ENCODE results near the gene LRP1B.

Gene LRP1B

GRCh38 chr2:140203347-140203746 is 1927.5 kb downstream of the LRP1B start:
- TF ChIP-seq JUND (IDR thresholded peaks at IDR 0.05; ENCODE audit: low read depth) = no peak
- in situ Hi-C loops (cut with HindIII; ENCODE audit: low pct_unique_long_range_greater_than_20kb, low sequenced_read_pairs) = no loop called here
- DNase-seq (ENCODE audit: low read depth in 1 of 2, low spot score in 1 of 2) = no peak

- in situ Hi-C loops (cut with HindIII; ENCODE audit: low pct_unique_long_range_greater_than_20kb, low sequenced_read_pairs) = no loop called here
- DNase-seq (ENCODE audit: low read depth in 1 of 2, low spot score in 1 of 2) = no peak
- TF ChIP-seq JUND (IDR thresholded peaks at IDR 0.05; ENCODE audit: low read depth) = no peak
Measured at GRCh38 chr2:140201572-140201971, 1929.2 kb downstream of the LRP1B start.

GRCh38 chr2:140200764-140201163 is 1930.1 kb downstream of the LRP1B start:
- TF ChIP-seq JUND (IDR thresholded peaks at IDR 0.05; ENCODE audit: low read depth) = no peak
- in situ Hi-C loops (cut with HindIII; ENCODE audit: low pct_unique_long_range_greater_than_20kb, low sequenced_read_pairs) = no loop called here
- DNase-seq (ENCODE audit: low read depth in 1 of 2, low spot score in 1 of 2) = no peak

- DNase-seq (ENCODE audit: low read depth in 1 of 2, low spot score in 1 of 2) = no peak
- TF ChIP-seq JUND (IDR thresholded peaks at IDR 0.05; ENCODE audit: low read depth) = no peak
- in situ Hi-C loops (cut with HindIII; ENCODE audit: low pct_unique_long_range_greater_than_20kb, low sequenced_read_pairs) = no loop called here
Measured at GRCh38 chr2:140200307-140200706, 1930.5 kb downstream of the LRP1B start.

- in situ Hi-C loops (cut with HindIII; ENCODE audit: low pct_unique_long_range_greater_than_20kb, low sequenced_read_pairs) = no loop called here
- DNase-seq (ENCODE audit: low read depth in 1 of 2, low spot score in 1 of 2) = no peak
- TF ChIP-seq JUND (IDR thresholded peaks at IDR 0.05; ENCODE audit: low read depth) = no peak
Measured at GRCh38 chr2:140199312-140199711, 1931.5 kb downstream of the LRP1B start.

GRCh38 chr2:140187086-140187485 is 1943.7 kb downstream of the LRP1B start:
- DNase-seq (ENCODE audit: low read depth in 1 of 2, low spot score in 1 of 2) = no peak
- TF ChIP-seq JUND (IDR thresholded peaks at IDR 0.05; ENCODE audit: low read depth) = no peak
- in situ Hi-C loops (cut with HindIII; ENCODE audit: low pct_unique_long_range_greater_than_20kb, low sequenced_read_pairs) = no loop called here

GRCh38 chr2:140186313-140186712 is 1944.5 kb downstream of the LRP1B start:
- in situ Hi-C loops (cut with HindIII; ENCODE audit: low pct_unique_long_range_greater_than_20kb, low sequenced_read_pairs) = no loop called here
- no peak for TF ChIP-seq JUND (IDR thresholded peaks at IDR 0.05; ENCODE audit: low read depth)
- DNase-seq (ENCODE audit: low read depth in 1 of 2, low spot score in 1 of 2) = no peak

- TF ChIP-seq JUND (IDR thresholded peaks at IDR 0.05; ENCODE audit: low read depth) = no peak
- no peak for DNase-seq (ENCODE audit: low read depth in 1 of 2, low spot score in 1 of 2)
- in situ Hi-C loops (cut with HindIII; ENCODE audit: low pct_unique_long_range_greater_than_20kb, low sequenced_read_pairs) = no loop called here
Measured at GRCh38 chr2:140185076-140185475, 1945.7 kb downstream of the LRP1B start.

GRCh38 chr2:140183056-140183765 is 1947.6 kb downstream of the LRP1B start:
- no peak for TF ChIP-seq JUND (IDR thresholded peaks at IDR 0.05; ENCODE audit: low read depth)
- no peak for DNase-seq (ENCODE audit: low read depth in 1 of 2, low spot score in 1 of 2)
- in situ Hi-C loops (cut with HindIII; ENCODE audit: low pct_unique_long_range_greater_than_20kb, low sequenced_read_pairs) = no loop called here

Data from T47D (cell line).